ENCODE measurements around the gene ATP6V1D. TPM values are rescaled to one million over a fixed set of nuclear protein-coding genes. Genes with fewer than 3 reads are reported as not detected.

The ATP6V1D gene
- total RNA-seq, 1 donor from 2014 or later: 41.7 TPM

DNA sequence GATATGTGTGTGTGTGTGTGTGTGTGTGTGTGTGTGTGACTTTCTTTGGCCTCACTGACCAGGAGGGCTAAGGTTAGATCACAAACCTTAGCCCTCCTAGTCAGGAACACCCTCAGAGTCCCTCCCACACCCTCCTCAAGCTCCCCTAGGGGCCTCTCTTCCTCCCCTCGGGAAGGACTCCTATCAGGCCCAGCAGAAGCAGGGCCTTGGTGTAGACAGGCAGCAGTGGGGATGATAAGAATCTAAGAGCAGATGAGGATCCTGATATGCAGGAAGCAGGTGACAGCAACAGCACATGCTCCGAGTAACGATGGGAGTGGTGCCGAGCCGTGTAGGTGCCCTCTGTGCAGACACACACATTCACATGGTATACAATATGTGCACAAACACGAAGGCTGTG, 31.7 kb upstream of the ATP6V1D start:
- no peak overlapping the region for H3K27ac Mint-ChIP-seq
- peaks cover 2% of the 10 kb centered on the region for H3K36me3 Mint-ChIP-seq
- no peak for DNase-seq (ENCODE audit: low spot score in 2 of 2, unreplicated experiment in 2 of 2)
- TF ChIP-seq, protein P1, sequence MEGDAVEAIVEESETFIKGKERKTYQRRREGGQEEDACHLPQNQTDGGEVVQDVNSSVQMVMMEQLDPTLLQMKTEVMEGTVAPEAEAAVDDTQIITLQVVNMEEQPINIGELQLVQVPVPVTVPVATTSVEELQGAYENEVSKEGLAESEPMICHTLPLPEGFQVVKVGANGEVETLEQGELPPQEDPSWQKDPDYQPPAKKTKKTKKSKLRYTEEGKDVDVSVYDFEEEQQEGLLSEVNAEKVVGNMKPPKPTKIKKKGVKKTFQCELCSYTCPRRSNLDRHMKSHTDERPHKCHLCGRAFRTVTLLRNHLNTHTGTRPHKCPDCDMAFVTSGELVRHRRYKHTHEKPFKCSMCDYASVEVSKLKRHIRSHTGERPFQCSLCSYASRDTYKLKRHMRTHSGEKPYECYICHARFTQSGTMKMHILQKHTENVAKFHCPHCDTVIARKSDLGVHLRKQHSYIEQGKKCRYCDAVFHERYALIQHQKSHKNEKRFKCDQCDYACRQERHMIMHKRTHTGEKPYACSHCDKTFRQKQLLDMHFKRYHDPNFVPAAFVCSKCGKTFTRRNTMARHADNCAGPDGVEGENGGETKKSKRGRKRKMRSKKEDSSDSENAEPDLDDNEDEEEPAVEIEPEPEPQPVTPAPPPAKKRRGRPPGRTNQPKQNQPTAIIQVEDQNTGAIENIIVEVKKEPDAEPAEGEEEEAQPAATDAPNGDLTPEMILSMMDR (IDR thresholded peaks at IDR 0.05; ENCODE audit: unreplicated experiment): no peak
- H3K4me1 Mint-ChIP-seq: peaks cover 30% of the 10 kb centered on the region
- no peaks in the 10 kb centered on the region for H3K27me3 Mint-ChIP-seq (ENCODE audit: low read depth)
- no peak overlapping the region for H3K4me3 Mint-ChIP-seq
- H3K9me3 Mint-ChIP-seq: no peaks in the 10 kb centered on the region

DNA sequence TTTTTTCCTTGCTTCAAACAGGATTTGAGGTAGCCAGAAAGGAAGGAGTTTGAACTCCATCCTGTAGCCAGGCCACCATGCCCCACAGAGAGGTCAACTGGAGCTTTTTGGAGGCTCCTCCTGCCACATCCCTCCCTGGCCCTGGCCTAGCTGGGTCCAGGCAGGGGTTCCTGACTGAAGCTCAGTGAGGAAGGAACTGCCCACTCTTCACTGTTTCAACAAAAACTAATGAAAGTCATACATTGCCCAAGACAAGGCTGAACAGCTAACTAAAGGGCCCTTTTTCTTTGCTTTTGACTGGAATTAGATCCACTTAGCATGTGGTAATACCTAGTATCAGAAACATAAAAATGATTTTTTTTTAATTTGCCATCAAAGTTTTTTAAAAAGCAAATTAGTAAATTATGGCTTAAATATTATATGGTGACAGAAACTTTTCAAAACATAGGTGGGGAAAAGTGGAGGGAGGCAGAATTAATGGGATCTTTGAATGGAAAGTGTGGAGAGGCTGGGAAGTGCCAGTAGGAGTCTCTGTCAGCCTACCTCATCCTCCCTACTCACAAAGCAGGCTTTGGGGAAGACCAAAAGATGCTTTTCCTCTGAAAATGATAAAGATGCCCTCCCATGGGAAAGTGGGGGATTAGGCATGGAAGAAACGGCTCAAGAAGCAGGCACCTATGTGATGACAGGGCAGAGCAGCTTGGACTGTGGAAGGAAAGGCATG, 30.4 kb upstream of the ATP6V1D start:
- TF ChIP-seq, protein P1 (IDR thresholded peaks at IDR 0.05; ENCODE audit: unreplicated experiment): no peak
- no peak overlapping the region for H3K27ac Mint-ChIP-seq

DNA sequence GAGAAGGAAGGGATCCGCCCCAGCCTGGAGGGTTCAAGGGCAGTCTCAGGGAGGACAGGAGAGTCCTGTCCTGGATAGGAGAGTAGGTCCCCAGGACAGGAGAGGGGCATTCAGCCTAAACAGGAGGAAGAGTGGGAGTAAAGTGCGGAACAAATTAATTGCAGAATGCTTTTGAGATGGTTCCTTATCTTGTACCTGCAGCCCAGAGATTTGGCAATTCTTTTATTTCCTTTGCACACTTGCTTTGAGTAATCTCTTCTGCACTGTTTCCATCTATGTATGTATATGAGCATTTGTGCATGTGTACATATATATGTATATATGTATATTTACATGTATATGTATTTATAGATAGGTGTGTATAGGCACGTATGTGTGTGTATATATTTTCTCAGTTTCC, 29.7 kb upstream of the ATP6V1D start:
- no peak for DNase-seq (ENCODE audit: low spot score in 2 of 2, unreplicated experiment in 2 of 2)
- no peaks in the 10 kb centered on the region for H3K9me3 Mint-ChIP-seq
- peaks cover 10% of the 10 kb centered on the region for H3K36me3 Mint-ChIP-seq
- peaks cover 40% of the 10 kb centered on the region for H3K4me1 Mint-ChIP-seq
- H3K27me3 Mint-ChIP-seq (ENCODE audit: low read depth): no peaks in the 10 kb centered on the region
- H3K27ac Mint-ChIP-seq: no peak overlapping the region
- H3K4me3 Mint-ChIP-seq: no peak overlapping the region
- TF ChIP-seq, protein P1 (IDR thresholded peaks at IDR 0.05; ENCODE audit: unreplicated experiment): no peak

More for the DNA sequence above, 30.4 kb upstream of the ATP6V1D start:
- H3K4me3 Mint-ChIP-seq: no peak overlapping the region
- peaks cover 35% of the 10 kb centered on the region for H3K4me1 Mint-ChIP-seq
- H3K9me3 Mint-ChIP-seq: no peaks in the 10 kb centered on the region
- H3K27me3 Mint-ChIP-seq (ENCODE audit: low read depth): no peaks in the 10 kb centered on the region
- peaks cover 5% of the 10 kb centered on the region for H3K36me3 Mint-ChIP-seq
- no peak for DNase-seq (ENCODE audit: low spot score in 2 of 2, unreplicated experiment in 2 of 2)

DNA sequence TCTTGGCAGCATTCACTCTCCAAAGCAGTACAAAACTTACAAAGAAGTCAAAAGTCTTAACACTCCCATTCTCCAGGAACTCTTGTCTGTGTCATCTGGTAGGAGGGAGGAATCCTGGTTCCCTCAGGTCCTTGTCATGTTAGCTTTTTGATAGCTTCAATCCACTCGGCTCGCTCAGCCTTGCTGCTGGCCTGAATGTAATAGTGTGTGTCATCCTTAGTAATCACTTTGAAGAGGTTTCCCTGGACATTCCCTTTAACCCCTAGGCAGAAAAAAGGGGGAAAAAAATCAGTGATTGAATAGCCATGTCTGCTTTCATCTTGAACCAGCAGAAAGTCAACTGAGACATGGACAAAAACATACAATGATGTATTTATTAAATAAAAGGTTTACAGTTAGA, 27.6 kb upstream of the ATP6V1D start:
- peaks cover 31% of the 10 kb centered on the region for H3K4me1 Mint-ChIP-seq
- TF ChIP-seq, protein P1 (IDR thresholded peaks at IDR 0.05; ENCODE audit: unreplicated experiment): no peak
- no peaks in the 10 kb centered on the region for H3K27me3 Mint-ChIP-seq (ENCODE audit: low read depth)
- no peak for DNase-seq (ENCODE audit: low spot score in 2 of 2, unreplicated experiment in 2 of 2)
- no peak overlapping the region for H3K4me3 Mint-ChIP-seq
- H3K36me3 Mint-ChIP-seq: peaks cover 23% of the 10 kb centered on the region
- H3K9me3 Mint-ChIP-seq: no peaks in the 10 kb centered on the region
- H3K27ac Mint-ChIP-seq: no peak overlapping the region

DNA sequence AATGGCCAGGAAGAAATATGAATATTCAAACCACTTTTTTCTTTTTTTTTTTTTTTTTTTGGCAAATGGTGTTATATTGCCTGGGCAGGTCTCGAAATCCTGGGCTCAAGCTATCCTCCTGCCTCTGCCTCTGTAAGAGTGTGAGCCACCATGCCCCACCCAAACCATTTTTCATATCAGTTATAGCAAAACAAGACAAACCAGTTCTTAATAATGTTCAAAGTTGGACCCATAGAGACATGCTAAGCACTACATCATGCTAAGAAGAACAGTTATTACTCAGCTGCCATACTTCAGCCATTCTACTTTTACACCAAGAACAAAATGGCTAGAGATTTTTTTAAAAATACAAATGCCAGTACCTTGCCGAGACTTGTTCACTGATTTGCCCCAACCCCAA, 26.0 kb upstream of the ATP6V1D start:
- H3K27ac Mint-ChIP-seq: peak overlapping the region; percentile 16
- H3K4me1 Mint-ChIP-seq: peaks cover 18% of the 10 kb centered on the region
- no peaks in the 10 kb centered on the region for H3K27me3 Mint-ChIP-seq (ENCODE audit: low read depth)
- no peak for DNase-seq (ENCODE audit: low spot score in 2 of 2, unreplicated experiment in 2 of 2)
- no peaks in the 10 kb centered on the region for H3K9me3 Mint-ChIP-seq
- no peak overlapping the region for H3K4me3 Mint-ChIP-seq
- H3K36me3 Mint-ChIP-seq: peaks cover 29% of the 10 kb centered on the region
- TF ChIP-seq, protein P1 (IDR thresholded peaks at IDR 0.05; ENCODE audit: unreplicated experiment): no peak
